WTC11 (cell line): ENCODE results near the gene PSMB11. TPM values are rescaled to one million over a fixed set of nuclear protein-coding genes. Genes with fewer than 3 reads are reported as not detected.
A peak's percentile ranks its signal among the peaks of the same experiment; 100 is the strongest.

Experiments used
- ATAC-seq: fragments of 200-7000 bp; cut with Tn5 transposase; 2 replicates; pipeline ENCODE4 v1.10.0; 2021; ENCODE audit warnings: mild to moderate bottlenecking, moderate library complexity
- CTCF ChIA-PET: fragments of 300-600 bp; sonication (Branson Sonifier 250); formaldehyde crosslinking; loops from one replicate; lab custom pipeline; 2021; ENCODE audit warnings: antibody characterized with exemption; lab: Charles Lee
- POLR2A ChIA-PET: fragments of 350-600 bp; sonication (Branson Sonifier 250); formaldehyde crosslinking; loops from one replicate; lab custom pipeline; 2021; ENCODE audit warnings: antibody characterized with exemption; lab: Charles Lee
- DNase-seq: peaks from one replicate; pipeline ENCODE4 v3.0.0; 2021; ENCODE audit warnings: low spot score
- H3K27ac Mint-ChIP-seq: 2 replicates; pipeline ENCODE4 v1.8.0; 2021; ENCODE audit warnings: mixed read lengths
- H3K27me3 Mint-ChIP-seq: 2 replicates; pipeline ENCODE4 v1.8.0; 2021; ENCODE audit warnings: low read depth, mild to moderate bottlenecking, moderate library complexity, mixed read lengths
- H3K36me3 Mint-ChIP-seq: 2 replicates; pipeline ENCODE4 v1.8.0; 2021; ENCODE audit warnings: mixed read lengths
- H3K4me1 Mint-ChIP-seq: 2 replicates; pipeline ENCODE4 v1.8.0; 2022; ENCODE audit warnings: mixed read lengths
- H3K4me3 Mint-ChIP-seq: 2 replicates; pipeline ENCODE4 v1.8.0; 2021; ENCODE audit warnings: mild to moderate bottlenecking, moderate library complexity, mixed read lengths
- H3K9me3 Mint-ChIP-seq: 2 replicates; pipeline ENCODE4 v1.8.0; 2021; ENCODE audit warnings: mixed read lengths
- CREM ChIP-seq: sonication (generic); formaldehyde crosslinking; IDR thresholded peaks from 2 replicates; pipeline ENCODE4 v1.8.1; 2022; ENCODE audit warnings: mild to moderate bottlenecking, missing genetic modification reagents, moderate library complexity
- EMX1 ChIP-seq: fragments of 250-450 bp; sonication (Bioruptor Pico); IDR thresholded peaks from 2 replicates; pipeline ENCODE4 v1.8.0; 2021; ENCODE audit warnings: mild to moderate bottlenecking
- ESRRA ChIP-seq: sonication (generic); formaldehyde crosslinking; IDR thresholded peaks from 2 replicates; pipeline ENCODE4 v1.8.1; 2022; ENCODE audit warnings: mild to moderate bottlenecking, missing genetic modification reagents, borderline replicate concordance
- NFATC4 ChIP-seq: fragments of 250-450 bp; sonication (Bioruptor Pico); IDR thresholded peaks from 2 replicates; pipeline ENCODE4 v1.9.0; 2021; ENCODE audit warnings: mild to moderate bottlenecking
- SMAD3 ChIP-seq: sonication (generic); formaldehyde crosslinking; IDR thresholded peaks from 2 replicates; pipeline ENCODE4 v1.8.0; 2022; ENCODE audit warnings: missing genetic modification reagents, mild to moderate bottlenecking, borderline replicate concordance
- TEAD1 ChIP-seq: sonication (generic); formaldehyde crosslinking; IDR thresholded peaks from 2 replicates; pipeline ENCODE4 v1.8.0; 2022; ENCODE audit warnings: mild to moderate bottlenecking, missing genetic modification reagents
- ZNF317 ChIP-seq: sonication (generic); formaldehyde crosslinking; IDR thresholded peaks from 2 replicates; pipeline ENCODE4 v1.8.1; 2023; ENCODE audit warnings: low read depth, mild to moderate bottlenecking, moderate library complexity, missing genetic modification reagents, borderline replicate concordance
- total RNA-seq: library from RNA; stranded (reverse); gene quantifications from 3 replicates; pipeline ENCODE4 v1.2.3, GENCODE V29; 2021
- TF ChIP-seq, protein P1 (sequence below): sonication (generic); formaldehyde crosslinking; IDR thresholded peaks from 2 replicates; pipeline ENCODE4 v1.8.1; 2023; ENCODE audit warnings: mild to moderate bottlenecking, missing genetic modification reagents, moderate library complexity
- TF ChIP-seq, protein P2 (sequence below): fragments of 250-450 bp; sonication (Bioruptor Pico); IDR thresholded peaks from 2 replicates; pipeline ENCODE4 v1.9.0; 2021; ENCODE audit warnings: moderate library complexity, mild to moderate bottlenecking, inconsistent platforms, borderline replicate concordance
- TF ChIP-seq, protein P3 (sequence below): sonication (generic); formaldehyde crosslinking; IDR thresholded peaks from 2 replicates; pipeline ENCODE4 v1.8.1; 2023; ENCODE audit warnings: mild to moderate bottlenecking, missing genetic modification reagents, borderline replicate concordance
- TF ChIP-seq, protein P4 (sequence below): sonication (generic); formaldehyde crosslinking; IDR thresholded peaks from 2 replicates; pipeline ENCODE4 v1.8.0; 2023; ENCODE audit warnings: missing genetic modification reagents, mild to moderate bottlenecking, borderline replicate concordance
- TF ChIP-seq, protein P5 (sequence below): sonication (generic); formaldehyde crosslinking; IDR thresholded peaks from 2 replicates; pipeline ENCODE4 v1.8.1; 2023; ENCODE audit warnings: mild to moderate bottlenecking, moderate library complexity, missing genetic modification reagents

Gene PSMB11
- total RNA-seq, 1 experiment from 2014 or later, result not detected

DNA sequence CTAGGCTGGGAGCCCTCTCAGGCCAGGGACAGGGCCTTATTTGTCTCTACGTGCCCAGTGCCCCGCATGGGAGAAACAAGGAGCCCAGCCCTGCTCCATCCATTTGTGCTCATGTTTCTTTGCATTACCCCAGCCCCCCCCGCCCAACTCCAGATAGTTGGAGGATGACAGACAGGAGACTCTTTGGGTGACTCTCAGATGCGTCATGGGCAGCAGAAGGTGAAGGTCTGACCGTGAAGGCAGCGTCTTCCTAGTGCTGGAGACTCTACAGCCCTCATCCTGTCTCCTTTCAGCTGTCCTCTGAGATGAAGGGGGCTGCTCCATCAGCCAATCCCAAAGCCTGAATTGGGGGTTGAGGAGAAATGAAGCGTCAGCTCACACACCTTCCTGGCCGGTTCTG, 283 bp upstream of the PSMB11 start:
- Mint-ChIP-seq H3K4me1 (peaks cover 5% of the 10 kb centered on the region; the same call in 1 of the 2 replicates), H3K36me3 (no peaks in the 10 kb centered on the region), H3K9me3 (no peaks in the 10 kb centered on the region), H3K4me3 (no peak overlapping the region), H3K27me3 (no peaks in the 10 kb centered on the region), H3K27ac (no peak overlapping the region)
- TF ChIP-seq TEAD1, result no peak
- no peak for TF ChIP-seq NFATC4
- TF ChIP-seq CREM (CRISPR knock-in tag), result no peak
- TF ChIP-seq SMAD3 (CRISPR knock-in tag), result no peak
- no peak for TF ChIP-seq EMX1 (CRISPR knock-in tag)
- TF ChIP-seq, protein P1, sequence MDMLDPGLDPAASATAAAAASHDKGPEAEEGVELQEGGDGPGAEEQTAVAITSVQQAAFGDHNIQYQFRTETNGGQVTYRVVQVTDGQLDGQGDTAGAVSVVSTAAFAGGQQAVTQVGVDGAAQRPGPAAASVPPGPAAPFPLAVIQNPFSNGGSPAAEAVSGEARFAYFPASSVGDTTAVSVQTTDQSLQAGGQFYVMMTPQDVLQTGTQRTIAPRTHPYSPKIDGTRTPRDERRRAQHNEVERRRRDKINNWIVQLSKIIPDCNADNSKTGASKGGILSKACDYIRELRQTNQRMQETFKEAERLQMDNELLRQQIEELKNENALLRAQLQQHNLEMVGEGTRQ (CRISPR knock-in tag), result no peak
- TF ChIP-seq, protein P2, sequence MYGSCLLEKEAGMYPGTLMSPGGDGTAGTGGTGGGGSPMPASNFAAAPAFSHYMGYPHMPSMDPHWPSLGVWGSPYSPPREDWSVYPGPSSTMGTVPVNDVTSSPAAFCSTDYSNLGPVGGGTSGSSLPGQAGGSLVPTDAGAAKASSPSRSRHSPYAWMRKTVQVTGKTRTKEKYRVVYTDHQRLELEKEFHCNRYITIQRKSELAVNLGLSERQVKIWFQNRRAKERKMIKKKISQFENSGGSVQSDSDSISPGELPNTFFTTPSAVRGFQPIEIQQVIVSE, result no peak
- TF ChIP-seq, protein P3, sequence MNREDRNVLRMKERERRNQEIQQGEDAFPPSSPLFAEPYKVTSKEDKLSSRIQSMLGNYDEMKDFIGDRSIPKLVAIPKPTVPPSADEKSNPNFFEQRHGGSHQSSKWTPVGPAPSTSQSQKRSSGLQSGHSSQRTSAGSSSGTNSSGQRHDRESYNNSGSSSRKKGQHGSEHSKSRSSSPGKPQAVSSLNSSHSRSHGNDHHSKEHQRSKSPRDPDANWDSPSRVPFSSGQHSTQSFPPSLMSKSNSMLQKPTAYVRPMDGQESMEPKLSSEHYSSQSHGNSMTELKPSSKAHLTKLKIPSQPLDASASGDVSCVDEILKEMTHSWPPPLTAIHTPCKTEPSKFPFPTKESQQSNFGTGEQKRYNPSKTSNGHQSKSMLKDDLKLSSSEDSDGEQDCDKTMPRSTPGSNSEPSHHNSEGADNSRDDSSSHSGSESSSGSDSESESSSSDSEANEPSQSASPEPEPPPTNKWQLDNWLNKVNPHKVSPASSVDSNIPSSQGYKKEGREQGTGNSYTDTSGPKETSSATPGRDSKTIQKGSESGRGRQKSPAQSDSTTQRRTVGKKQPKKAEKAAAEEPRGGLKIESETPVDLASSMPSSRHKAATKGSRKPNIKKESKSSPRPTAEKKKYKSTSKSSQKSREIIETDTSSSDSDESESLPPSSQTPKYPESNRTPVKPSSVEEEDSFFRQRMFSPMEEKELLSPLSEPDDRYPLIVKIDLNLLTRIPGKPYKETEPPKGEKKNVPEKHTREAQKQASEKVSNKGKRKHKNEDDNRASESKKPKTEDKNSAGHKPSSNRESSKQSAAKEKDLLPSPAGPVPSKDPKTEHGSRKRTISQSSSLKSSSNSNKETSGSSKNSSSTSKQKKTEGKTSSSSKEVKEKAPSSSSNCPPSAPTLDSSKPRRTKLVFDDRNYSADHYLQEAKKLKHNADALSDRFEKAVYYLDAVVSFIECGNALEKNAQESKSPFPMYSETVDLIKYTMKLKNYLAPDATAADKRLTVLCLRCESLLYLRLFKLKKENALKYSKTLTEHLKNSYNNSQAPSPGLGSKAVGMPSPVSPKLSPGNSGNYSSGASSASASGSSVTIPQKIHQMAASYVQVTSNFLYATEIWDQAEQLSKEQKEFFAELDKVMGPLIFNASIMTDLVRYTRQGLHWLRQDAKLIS, result no peak
- TF ChIP-seq, protein P4, sequence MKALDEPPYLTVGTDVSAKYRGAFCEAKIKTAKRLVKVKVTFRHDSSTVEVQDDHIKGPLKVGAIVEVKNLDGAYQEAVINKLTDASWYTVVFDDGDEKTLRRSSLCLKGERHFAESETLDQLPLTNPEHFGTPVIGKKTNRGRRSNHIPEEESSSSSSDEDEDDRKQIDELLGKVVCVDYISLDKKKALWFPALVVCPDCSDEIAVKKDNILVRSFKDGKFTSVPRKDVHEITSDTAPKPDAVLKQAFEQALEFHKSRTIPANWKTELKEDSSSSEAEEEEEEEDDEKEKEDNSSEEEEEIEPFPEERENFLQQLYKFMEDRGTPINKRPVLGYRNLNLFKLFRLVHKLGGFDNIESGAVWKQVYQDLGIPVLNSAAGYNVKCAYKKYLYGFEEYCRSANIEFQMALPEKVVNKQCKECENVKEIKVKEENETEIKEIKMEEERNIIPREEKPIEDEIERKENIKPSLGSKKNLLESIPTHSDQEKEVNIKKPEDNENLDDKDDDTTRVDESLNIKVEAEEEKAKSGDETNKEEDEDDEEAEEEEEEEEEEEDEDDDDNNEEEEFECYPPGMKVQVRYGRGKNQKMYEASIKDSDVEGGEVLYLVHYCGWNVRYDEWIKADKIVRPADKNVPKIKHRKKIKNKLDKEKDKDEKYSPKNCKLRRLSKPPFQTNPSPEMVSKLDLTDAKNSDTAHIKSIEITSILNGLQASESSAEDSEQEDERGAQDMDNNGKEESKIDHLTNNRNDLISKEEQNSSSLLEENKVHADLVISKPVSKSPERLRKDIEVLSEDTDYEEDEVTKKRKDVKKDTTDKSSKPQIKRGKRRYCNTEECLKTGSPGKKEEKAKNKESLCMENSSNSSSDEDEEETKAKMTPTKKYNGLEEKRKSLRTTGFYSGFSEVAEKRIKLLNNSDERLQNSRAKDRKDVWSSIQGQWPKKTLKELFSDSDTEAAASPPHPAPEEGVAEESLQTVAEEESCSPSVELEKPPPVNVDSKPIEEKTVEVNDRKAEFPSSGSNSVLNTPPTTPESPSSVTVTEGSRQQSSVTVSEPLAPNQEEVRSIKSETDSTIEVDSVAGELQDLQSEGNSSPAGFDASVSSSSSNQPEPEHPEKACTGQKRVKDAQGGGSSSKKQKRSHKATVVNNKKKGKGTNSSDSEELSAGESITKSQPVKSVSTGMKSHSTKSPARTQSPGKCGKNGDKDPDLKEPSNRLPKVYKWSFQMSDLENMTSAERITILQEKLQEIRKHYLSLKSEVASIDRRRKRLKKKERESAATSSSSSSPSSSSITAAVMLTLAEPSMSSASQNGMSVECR, result no peak
- ATAC-seq (no peak), DNase-seq (no peak)
- ChIA-PET CTCF (interaction anchor here (0.9 to 5.8 kb wide), 10 partner anchors 9 to 79 kb away, joined by 3 to 44 read pairs (median 8); partner anchors contain the start of gene CDH24), POLR2A (no interaction called here)

DNA sequence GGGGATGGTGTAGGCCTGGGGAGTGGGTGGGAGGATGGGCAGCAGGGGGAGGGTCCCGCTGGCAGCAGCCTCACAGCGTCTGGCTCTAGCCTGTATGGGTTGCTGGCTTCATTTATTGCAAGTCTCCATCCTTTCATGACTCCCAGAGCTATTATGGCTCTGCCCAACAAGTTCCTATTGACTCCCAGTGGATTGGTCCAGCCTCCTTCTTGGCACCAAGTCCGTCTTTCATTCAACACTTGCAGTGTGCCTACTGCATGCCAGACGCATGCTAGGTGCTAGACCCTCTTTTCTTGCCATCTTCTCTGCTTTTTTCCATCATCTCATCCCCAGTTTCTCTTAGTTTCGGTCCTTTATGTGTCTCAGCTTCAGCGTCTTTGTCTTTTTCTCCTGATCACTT, 1.1 kb downstream of the PSMB11 start:
- ChIA-PET POLR2A (interaction anchor here (1.0 kb wide), 1 partner anchor 22 kb away, joined by 3 read pairs; no protein-coding TSS in a partner anchor), CTCF (interaction anchor here (0.6 to 5.8 kb wide), 12 partner anchors 9 to 114 kb away, joined by 3 to 44 read pairs (median 8); partner anchors contain the start of genes CDH24 and PRMT5)
- peaks cover 9% of the 10 kb centered on the region; the same call in 1 of the 2 replicates for H3K4me1 Mint-ChIP-seq

More for the DNA sequence above, 1.1 kb downstream of the PSMB11 start:
- ATAC-seq (no peak), DNase-seq (no peak)
- TF ChIP-seq ZNF317 (CRISPR knock-in tag) (no peak), ESRRA (CRISPR knock-in tag) (no peak)
- TF ChIP-seq, protein P5, sequence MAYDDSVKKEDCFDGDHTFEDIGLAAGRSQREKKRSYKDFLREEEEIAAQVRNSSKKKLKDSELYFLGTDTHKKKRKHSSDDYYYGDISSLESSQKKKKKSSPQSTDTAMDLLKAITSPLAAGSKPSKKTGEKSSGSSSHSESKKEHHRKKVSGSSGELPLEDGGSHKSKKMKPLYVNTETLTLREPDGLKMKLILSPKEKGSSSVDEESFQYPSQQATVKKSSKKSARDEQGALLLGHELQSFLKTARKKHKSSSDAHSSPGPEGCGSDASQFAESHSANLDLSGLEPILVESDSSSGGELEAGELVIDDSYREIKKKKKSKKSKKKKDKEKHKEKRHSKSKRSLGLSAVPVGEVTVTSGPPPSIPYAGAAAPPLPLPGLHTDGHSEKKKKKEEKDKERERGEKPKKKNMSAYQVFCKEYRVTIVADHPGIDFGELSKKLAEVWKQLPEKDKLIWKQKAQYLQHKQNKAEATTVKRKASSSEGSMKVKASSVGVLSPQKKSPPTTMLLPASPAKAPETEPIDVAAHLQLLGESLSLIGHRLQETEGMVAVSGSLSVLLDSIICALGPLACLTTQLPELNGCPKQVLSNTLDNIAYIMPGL (CRISPR knock-in tag), result no peak
- TF ChIP-seq, all 79 proteins: peak for 0
- Mint-ChIP-seq H3K27ac (0 out of 2 replicates have a peak overlapping the region, but pooled peaks have one; percentile 3), H3K4me3 (no peak overlapping the region), H3K27me3 (no peaks in the 10 kb centered on the region), H3K36me3 (peaks cover 3% of the 10 kb centered on the region), H3K9me3 (no peaks in the 10 kb centered on the region)
